Measurements from ENCODE around the gene ANAPC15.
"Not testable (repeated sequence)": the region's sequence is repeated elsewhere in the genome, so short reads cannot be mapped to it uniquely, and the experiment has no call there.

Gene ANAPC15

GRCh38 chr11:72112143-72112977 is at the start of gene ANAPC15:
TSS of gene ANAPC15 (minus strand) at chr11:72112695. CDS start at chr11:72111276, 1,419 bp downstream.
- peak; percentile 100 for DNase-seq

- no peak for DNase-seq
These were observed 47.8 kb upstream of the ANAPC15 start for GRCh38 chr11:72160319-72160718.

GRCh38 chr11:72157131-72157530 is 44.6 kb upstream of the ANAPC15 start:
- DNase-seq = no peak

- no peak for DNase-seq
These were observed 43.3 kb upstream of the ANAPC15 start for GRCh38 chr11:72155751-72156150.

GRCh38 chr11:72154816-72155215 is 42.3 kb upstream of the ANAPC15 start:
- no peak for DNase-seq

- not testable (repeated sequence) for DNase-seq
These were observed 41.4 kb upstream of the ANAPC15 start for GRCh38 chr11:72153874-72154273.

- no peak for DNase-seq
These were observed 38.4 kb upstream of the ANAPC15 start for GRCh38 chr11:72150882-72151281.

- no peak for DNase-seq
These were observed 34.1 kb upstream of the ANAPC15 start for GRCh38 chr11:72146625-72147024.

- DNase-seq = no peak
These were observed 32.5 kb upstream of the ANAPC15 start for GRCh38 chr11:72144807-72145565.

GRCh38 chr11:72142543-72142942 is 30.0 kb upstream of the ANAPC15 start:
- not testable (repeated sequence) for DNase-seq

- DNase-seq = not testable (repeated sequence)
These were observed 29.6 kb upstream of the ANAPC15 start for GRCh38 chr11:72142086-72142485.

GRCh38 chr11:72141066-72141465 is 28.6 kb upstream of the ANAPC15 start:
- DNase-seq = no peak

GRCh38 chr11:72140661-72141060 is 28.2 kb upstream of the ANAPC15 start:
- no peak for DNase-seq

- no peak for DNase-seq
These were observed 27.0 kb upstream of the ANAPC15 start for GRCh38 chr11:72139500-72139899.

GRCh38 chr11:72138821-72139390 is 26.4 kb upstream of the ANAPC15 start:
- no peak for DNase-seq

GRCh38 chr11:72136684-72137262 is 24.3 kb upstream of the ANAPC15 start:
- no peak for DNase-seq

- DNase-seq = no peak
These were observed 23.6 kb upstream of the ANAPC15 start for GRCh38 chr11:72135891-72136683.

GRCh38 chr11:72135473-72135872 is 23.0 kb upstream of the ANAPC15 start, which contains the start of gene FOLR3:
TSS of gene FOLR3 (plus strand) at chr11:72135725. CDS start at chr11:72135953, 228 bp downstream.
- not testable (repeated sequence) for DNase-seq

GRCh38 chr11:72132646-72133045 is 20.2 kb upstream of the ANAPC15 start:
- DNase-seq = no peak

- no peak for DNase-seq
These were observed 16.9 kb upstream of the ANAPC15 start for GRCh38 chr11:72129381-72129780.

- no peak for DNase-seq
These were observed 15.4 kb upstream of the ANAPC15 start for GRCh38 chr11:72127923-72128322.

- DNase-seq = no peak
These were observed 13.5 kb upstream of the ANAPC15 start for GRCh38 chr11:72125956-72126355.
